ENCODE measurements around the gene HPGDS. TPM values are rescaled to one million over a fixed set of nuclear protein-coding genes. Genes with fewer than 3 reads are reported as not detected.

The HPGDS gene
- total and polyA plus RNA-seq, 4 donors, result 0.08 to 4.9 (median 0.18) TPM

- Histone ChIP-seq H3K4me3 (ENCODE audit: low read depth in 1 of 3, low read length in 3 of 3) (no peak overlapping the region), H3K27ac (ENCODE audit: low read depth in 1 of 2, low read length in 2 of 2) (no peak overlapping the region), H3K9ac (ENCODE audit: low read depth in 1 of 2, low read length in 2 of 2) (no peak overlapping the region), H3K4me1 (ENCODE audit: control insufficient read depth in 4 of 4, insufficient read depth in 4 of 4, low read length in 3 of 4) (no peaks in the 10 kb centered on the region), H3K9me3 (ENCODE audit: control insufficient read depth in 4 of 4, low read length in 3 of 4) (no peaks in the 10 kb centered on the region), H3K27me3 (ENCODE audit: control insufficient read depth in 4 of 4, insufficient read depth in 4 of 4, low read length in 3 of 4) (no peaks in the 10 kb centered on the region), H3K36me3 (ENCODE audit: control insufficient read depth in 4 of 4, insufficient read depth in 3 of 4, low read depth in 1 of 4, low read length in 3 of 4) (peaks cover 5 to 52% (median 28%) of the 10 kb centered on the region in 4 donors)
- no peak for TF ChIP-seq NR2F2 (IDR thresholded peaks at IDR 0.05)
- no peak for TF ChIP-seq CTCF (IDR thresholded peaks at IDR 0.05; ENCODE audit: low read depth, low read length, missing input control)
- TF ChIP-seq FOXA1 (IDR thresholded peaks at IDR 0.05), result no peak
- TF ChIP-seq REST (IDR thresholded peaks at IDR 0.05), result no peak
- no peak for TF ChIP-seq FOXA2 (IDR thresholded peaks at IDR 0.05)
- no peak for TF ChIP-seq ATF3 (IDR thresholded peaks at IDR 0.05)
- TF ChIP-seq RAD21 (IDR thresholded peaks at IDR 0.05), result no peak
- no peak for TF ChIP-seq EGR1 (IDR thresholded peaks at IDR 0.05; ENCODE audit: low read depth in 2 of 2)
- TF ChIP-seq GABPA (IDR thresholded peaks at IDR 0.05 in 1 of 2, conservative IDR thresholded peaks at IDR 0.05 in 1 of 2), result no peak
- TF ChIP-seq RXRA (IDR thresholded peaks at IDR 0.05), result no peak
- TF ChIP-seq SP1 (IDR thresholded peaks at IDR 0.05), result no peak
- TF ChIP-seq, protein P1, sequence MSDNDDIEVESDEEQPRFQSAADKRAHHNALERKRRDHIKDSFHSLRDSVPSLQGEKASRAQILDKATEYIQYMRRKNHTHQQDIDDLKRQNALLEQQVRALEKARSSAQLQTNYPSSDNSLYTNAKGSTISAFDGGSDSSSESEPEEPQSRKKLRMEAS (IDR thresholded peaks at IDR 0.05), result no peak
- no peak for TF ChIP-seq ZBTB33 (IDR thresholded peaks at IDR 0.05)
- no peak for TF ChIP-seq YY1 (IDR thresholded peaks at IDR 0.05)
- no peak for TF ChIP-seq HNF4G (IDR thresholded peaks at IDR 0.05)
- TF ChIP-seq HNF4A (conservative IDR thresholded peaks at IDR 0.05), result no peak
- no peak for TF ChIP-seq TAF1 (conservative IDR thresholded peaks at IDR 0.05)
- DNase-seq (ENCODE audit: low spot score), result no peak
- 95% methylated on average over 2 of the region's 2 CpGs for WGBS
Observed at GRCh38 chr4:94278781-94279180, 63.9 kb downstream of the HPGDS start.

DNA sequence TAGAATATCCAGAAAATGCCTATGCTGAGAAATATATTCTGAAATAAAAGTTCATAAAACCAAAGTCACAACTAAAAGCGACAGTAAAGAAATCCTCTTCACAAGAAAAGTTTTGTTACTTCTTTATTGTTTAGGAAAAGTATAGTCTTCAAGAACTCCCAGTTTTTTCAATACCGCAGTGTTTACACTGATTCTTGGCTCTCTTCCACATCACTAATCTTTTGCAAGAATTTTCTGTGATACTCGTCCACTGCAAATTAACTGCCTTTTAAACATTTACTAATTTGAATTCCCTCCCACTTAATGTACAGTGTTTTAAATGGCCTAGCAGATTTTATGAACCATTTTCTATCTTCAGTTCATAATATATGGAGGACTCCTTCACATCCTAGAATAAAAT, 65.1 kb downstream of the HPGDS start:
- Histone ChIP-seq H3K27me3 (ENCODE audit: control insufficient read depth in 4 of 4, insufficient read depth in 4 of 4, low read length in 3 of 4) (no peaks in the 10 kb centered on the region), H3K9me3 (ENCODE audit: control insufficient read depth in 4 of 4, low read length in 3 of 4) (no peaks in the 10 kb centered on the region), H3K4me3 (ENCODE audit: low read depth in 1 of 3, low read length in 3 of 3) (no peak overlapping the region), H3K9ac (ENCODE audit: low read depth in 1 of 2, low read length in 2 of 2) (no peak overlapping the region), H3K4me1 (ENCODE audit: control insufficient read depth in 4 of 4, insufficient read depth in 4 of 4, low read length in 3 of 4) (no peaks in the 10 kb centered on the region), H3K36me3 (ENCODE audit: control insufficient read depth in 4 of 4, insufficient read depth in 3 of 4, low read depth in 1 of 4, low read length in 3 of 4) (peaks cover 2 to 49% (median 29%) of the 10 kb centered on the region in 4 donors), H3K27ac (ENCODE audit: low read depth in 1 of 2, low read length in 2 of 2) (no peak overlapping the region)
- TF ChIP-seq CTCF (IDR thresholded peaks at IDR 0.05; ENCODE audit: low read depth, low read length, missing input control), result no peak
- TF ChIP-seq YY1 (IDR thresholded peaks at IDR 0.05), result no peak
- no peak for TF ChIP-seq ATF3 (IDR thresholded peaks at IDR 0.05)
- 55% methylated on average over 3 of the region's 3 CpGs for WGBS
- no peak for DNase-seq (ENCODE audit: low spot score)

Measured in liver (tissue), 9 donors.